Fibroblast of skin of right quadriceps (primary cell): ENCODE measurements around the gene PLCL2.
A peak's percentile ranks its signal among the peaks of the same experiment; 100 is the strongest.
"Not testable (repeated sequence)": the region's sequence is repeated elsewhere in the genome, so short reads cannot be mapped to it uniquely, and the experiment has no call there.

ENCODE experiments used
- DNase-seq: peaks from one replicate; pipeline ENCODE4 v3.0.0-alpha.2; 2013

PLCL2 gene

GRCh38 chr3:16978234-16978920 lies 93.6 kb downstream of the PLCL2 start:
- DNase-seq = peak; percentile 20

- no peak for DNase-seq
Measured at GRCh38 chr3:16978921-16979271, 94.1 kb downstream of the PLCL2 start.

GRCh38 chr3:16979769-16980515 lies 95.2 kb downstream of the PLCL2 start:
- DNase-seq = not testable (repeated sequence)

GRCh38 chr3:16980526-16980925 lies 95.8 kb downstream of the PLCL2 start:
- DNase-seq = not testable (repeated sequence)

- no peak for DNase-seq
Measured at GRCh38 chr3:16982460-16982859, 97.7 kb downstream of the PLCL2 start.

- no peak for DNase-seq
Measured at GRCh38 chr3:16985608-16986007, 100.9 kb downstream of the PLCL2 start.

- no peak for DNase-seq
Measured at GRCh38 chr3:16987141-16987540, 102.4 kb downstream of the PLCL2 start.

- no peak for DNase-seq
Measured at GRCh38 chr3:16990163-16990562, 105.4 kb downstream of the PLCL2 start.

- DNase-seq = no peak
Measured at GRCh38 chr3:16992198-16992597, 107.4 kb downstream of the PLCL2 start.

- peak; percentile 34 for DNase-seq
Measured at GRCh38 chr3:16993227-16993626, 108.5 kb downstream of the PLCL2 start.

GRCh38 chr3:16994854-16995525 lies 110.2 kb downstream of the PLCL2 start:
- DNase-seq = no peak

- no peak for DNase-seq
Measured at GRCh38 chr3:16995601-16996000, 110.8 kb downstream of the PLCL2 start.

- DNase-seq = no peak
Measured at GRCh38 chr3:16998236-16998923, 113.6 kb downstream of the PLCL2 start.

- no peak for DNase-seq
Measured at GRCh38 chr3:16999161-16999560, 114.4 kb downstream of the PLCL2 start.

GRCh38 chr3:16999871-17000270 lies 115.1 kb downstream of the PLCL2 start:
- DNase-seq = no peak

- no peak for DNase-seq
Measured at GRCh38 chr3:17003457-17003856, 118.7 kb downstream of the PLCL2 start.

GRCh38 chr3:17006132-17006852 lies 121.5 kb downstream of the PLCL2 start:
- no peak for DNase-seq

- no peak for DNase-seq
Measured at GRCh38 chr3:17007284-17007683, 122.5 kb downstream of the PLCL2 start.

GRCh38 chr3:17009826-17010225 lies 125.1 kb downstream of the PLCL2 start:
- peak; percentile 31 for DNase-seq

GRCh38 chr3:17011728-17012338 lies 127.1 kb downstream of the PLCL2 start:
- no peak for DNase-seq

GRCh38 chr3:17013050-17013449 lies 128.3 kb downstream of the PLCL2 start:
- DNase-seq = no peak

- DNase-seq = no peak
Measured at GRCh38 chr3:17013571-17013970, 128.8 kb downstream of the PLCL2 start.
